ENCODE measurements around the gene PAXX. TPM values are rescaled to one million over a fixed set of nuclear protein-coding genes. Genes with fewer than 3 reads are reported as not detected.
A peak's percentile ranks its signal among the peaks of the same experiment; 100 is the strongest.

PAXX gene
- total and polyA plus RNA-seq, 9 of the 15 experiments (the other 6 are each of a cell fraction or from before 2014, with no cell fraction given) = 1.2 to 175 (median 38.5) TPM

GRCh38 chr9:137028263-137029057, 36.2 kb downstream of the PAXX start (continued):
- 0 out of 2 replicates have a peak, but pooled peaks have one; percentile 40 for TF ChIP-seq ZBTB40 (IDR thresholded peaks at IDR 0.05)
- no peak for TF ChIP-seq ZBTB40 (CRISPR knock-in tag; IDR thresholded peaks at IDR 0.05)
- TF ChIP-seq, protein P1, sequence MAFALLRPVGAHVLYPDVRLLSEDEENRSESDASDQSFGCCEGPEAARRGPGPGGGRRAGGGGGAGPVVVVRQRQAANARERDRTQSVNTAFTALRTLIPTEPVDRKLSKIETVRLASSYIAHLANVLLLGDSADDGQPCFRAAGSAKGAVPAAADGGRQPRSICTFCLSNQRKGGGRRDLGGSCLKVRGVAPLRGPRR (CRISPR knock-in tag; IDR thresholded peaks at IDR 0.05) = no peak
- TF ChIP-seq HMG20B (CRISPR knock-in tag; IDR thresholded peaks at IDR 0.05) = no peak
- peak in 1 of 2 experiments; percentile 40; a peak in 2 of 4 replicates for TF ChIP-seq MAZ (CRISPR knock-in tag; conservative IDR thresholded peaks at IDR 0.05 in 1 of 2, IDR thresholded peaks at IDR 0.05 in 1 of 2)
- TF ChIP-seq STAG1 (CRISPR knock-in tag; IDR thresholded peaks at IDR 0.05; ENCODE audit: borderline replicate concordance) = no peak
- TF ChIP-seq FOXA3 (CRISPR knock-in tag; conservative IDR thresholded peaks at IDR 0.05 in 1 of 2, IDR thresholded peaks at IDR 0.05 in 1 of 2) = 0 out of 4 replicates have a peak, but pooled peaks of 1 of the 2 experiments have one; percentile 14
- TF ChIP-seq SRSF9 (IDR thresholded peaks at IDR 0.05; ENCODE audit: borderline replicate concordance, low read depth, low read length) = no peak
- no peak for TF ChIP-seq GTF2B (IDR thresholded peaks at IDR 0.05; ENCODE audit: extremely low read depth, insufficient read length)
- no peak for TF ChIP-seq ZKSCAN1 (IDR thresholded peaks at IDR 0.05; ENCODE audit: low read depth, low read length)
- TF ChIP-seq ZNF174 (CRISPR knock-in tag; IDR thresholded peaks at IDR 0.05) = no peak
- TF ChIP-seq, protein P2, sequence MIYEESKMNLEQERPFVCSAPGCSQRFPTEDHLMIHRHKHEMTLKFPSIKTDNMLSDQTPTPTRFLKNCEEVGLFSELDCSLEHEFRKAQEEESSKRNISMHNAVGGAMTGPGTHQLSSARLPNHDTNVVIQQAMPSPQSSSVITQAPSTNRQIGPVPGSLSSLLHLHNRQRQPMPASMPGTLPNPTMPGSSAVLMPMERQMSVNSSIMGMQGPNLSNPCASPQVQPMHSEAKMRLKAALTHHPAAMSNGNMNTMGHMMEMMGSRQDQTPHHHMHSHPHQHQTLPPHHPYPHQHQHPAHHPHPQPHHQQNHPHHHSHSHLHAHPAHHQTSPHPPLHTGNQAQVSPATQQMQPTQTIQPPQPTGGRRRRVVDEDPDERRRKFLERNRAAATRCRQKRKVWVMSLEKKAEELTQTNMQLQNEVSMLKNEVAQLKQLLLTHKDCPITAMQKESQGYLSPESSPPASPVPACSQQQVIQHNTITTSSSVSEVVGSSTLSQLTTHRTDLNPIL (CRISPR knock-in tag; IDR thresholded peaks at IDR 0.05) = no peak

Data from K562 (cell line).